HG03469 (cell line): ENCODE data around the gene CHD9.
"Not testable (repeated sequence)": the region's sequence is repeated elsewhere in the genome, so short reads cannot be mapped to it uniquely, and the experiment has no call there.

ENCODE experiments used
- ATAC-seq: cut with Tn5 transposase; IDR thresholded peaks from one replicate; pipeline ENCODE4 v1.9.1; 2021; ENCODE audit warnings: mild to moderate bottlenecking, moderate library complexity, moderate number of reproducible peaks; ENCODE audit not compliant: unreplicated experiment

The CHD9 gene

DNA sequence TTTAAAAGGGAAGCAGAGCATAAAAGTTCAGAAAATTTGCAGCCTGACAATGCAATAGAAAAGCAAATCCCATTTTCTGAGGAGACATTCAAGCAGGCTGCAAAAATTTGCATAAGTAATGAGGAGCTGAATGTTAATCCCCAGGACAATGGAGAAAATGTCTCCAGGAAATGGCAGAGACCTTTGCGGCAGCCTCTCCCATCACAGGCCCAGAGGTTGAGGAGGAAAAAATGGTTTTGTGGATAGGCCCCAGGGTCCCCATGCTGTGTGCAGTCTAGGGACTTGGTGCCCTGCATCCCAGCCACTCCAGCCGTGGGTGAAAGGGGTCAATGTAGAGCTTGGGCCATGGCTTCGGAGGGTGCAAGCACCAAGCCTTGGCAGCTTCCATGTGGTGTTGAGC is 19.5 kb downstream of the CHD9 start:
- ATAC-seq = not testable (repeated sequence)

DNA sequence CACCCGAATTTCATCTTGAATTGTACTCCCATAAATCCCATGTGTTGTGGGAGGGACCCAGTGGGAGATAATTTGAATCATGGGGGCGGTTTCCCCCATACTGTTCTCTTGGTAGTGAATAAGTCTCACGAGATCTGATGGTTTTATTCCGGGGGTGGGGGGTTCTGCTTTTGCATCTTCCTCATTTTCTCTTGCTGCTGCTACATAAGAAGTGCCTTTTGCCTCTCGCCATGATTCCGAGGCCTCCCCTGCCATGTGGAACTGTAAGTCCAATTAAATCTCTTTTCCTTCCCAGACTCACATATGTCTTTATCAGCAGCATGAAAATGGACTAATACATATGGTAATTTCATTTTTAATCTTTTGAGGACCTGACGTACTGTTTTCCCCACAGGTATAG is 20.7 kb downstream of the CHD9 start:
- ATAC-seq = not testable (repeated sequence)

DNA sequence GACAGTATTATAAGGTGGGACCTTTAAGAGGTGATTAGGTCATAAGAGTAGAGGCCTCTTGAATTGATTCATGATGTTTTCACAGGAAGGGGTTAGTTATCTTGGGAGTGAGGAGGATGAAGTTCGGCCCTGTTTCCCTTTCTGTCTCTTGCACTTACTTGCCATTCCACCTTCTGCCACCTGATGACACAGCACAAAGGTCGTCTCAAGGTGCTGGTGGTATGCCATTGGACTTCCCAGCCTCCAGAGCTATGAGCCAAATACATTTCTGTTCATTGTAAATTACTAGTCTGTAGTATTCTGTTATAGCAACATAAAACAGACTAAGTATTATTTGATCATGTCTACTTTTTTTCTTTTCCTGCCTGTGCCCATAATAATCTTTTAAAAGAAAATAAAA is 23.5 kb downstream of the CHD9 start:
- no peak for ATAC-seq

DNA sequence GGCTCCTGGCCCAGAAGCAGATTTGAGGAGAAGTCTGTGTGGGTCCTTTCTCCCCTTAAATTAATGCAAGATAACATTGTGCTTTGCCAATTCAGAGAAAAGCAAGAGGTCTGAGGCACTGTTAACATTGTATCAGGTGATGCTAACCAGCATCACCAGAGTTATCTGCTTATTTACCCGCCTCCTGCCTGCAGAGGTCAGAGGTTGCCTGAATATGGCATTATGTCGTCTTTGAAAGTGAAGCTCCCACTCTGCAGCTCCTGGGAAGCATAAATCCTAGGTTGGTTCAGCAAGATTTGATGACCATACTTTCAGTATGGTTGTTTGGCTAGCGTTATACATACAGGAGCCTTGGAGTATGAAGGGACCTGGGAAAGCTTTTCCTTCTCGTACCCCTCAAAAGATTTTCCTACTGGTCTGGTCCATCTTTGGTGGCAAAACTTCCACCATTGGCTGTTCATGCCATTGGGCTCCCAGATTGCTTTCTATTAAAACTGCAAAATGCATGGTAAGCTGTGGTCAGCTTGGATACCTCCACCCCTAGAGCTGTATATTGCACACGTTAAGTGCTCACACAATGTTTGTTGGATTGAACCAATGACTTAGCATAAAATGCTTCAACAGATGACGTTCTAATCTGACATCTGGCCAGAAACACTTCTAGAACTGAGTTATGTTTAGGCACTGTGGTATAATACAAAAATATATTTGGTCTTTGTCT is 24.1 kb downstream of the CHD9 start:
- ATAC-seq = no peak

DNA sequence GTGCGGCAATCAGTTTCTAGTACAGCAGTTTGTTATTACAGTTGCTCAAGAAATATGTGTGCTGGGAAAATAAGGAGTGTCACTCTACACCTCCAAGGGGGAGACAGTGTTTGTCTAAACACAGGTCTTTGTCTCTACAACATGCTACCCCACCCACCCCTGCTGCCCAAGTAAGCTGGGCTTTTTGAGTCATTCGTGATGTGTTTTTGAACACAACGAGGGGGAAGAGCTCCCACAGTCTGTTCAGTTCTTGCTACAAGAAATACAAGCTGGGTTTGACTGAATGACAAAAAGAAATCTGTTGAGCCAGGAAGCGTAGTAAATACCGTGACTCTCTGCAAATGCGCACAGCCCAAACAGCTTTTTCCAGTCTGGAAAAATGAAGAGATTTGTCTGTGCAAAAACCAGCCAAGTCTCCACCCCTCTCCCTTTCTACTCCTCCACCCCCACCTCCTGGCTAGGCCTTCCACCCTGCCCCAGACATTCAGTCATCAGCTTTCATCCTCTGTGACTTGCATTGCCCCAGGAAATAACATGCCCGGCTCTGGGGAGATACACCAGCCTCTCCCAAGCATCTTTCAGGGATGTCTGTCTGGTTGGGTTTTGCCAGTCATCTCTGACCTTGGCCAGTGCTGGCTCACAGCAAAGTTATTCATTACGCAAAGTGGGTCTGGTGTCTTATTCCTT is 25.7 kb downstream of the CHD9 start:
- no peak for ATAC-seq

DNA sequence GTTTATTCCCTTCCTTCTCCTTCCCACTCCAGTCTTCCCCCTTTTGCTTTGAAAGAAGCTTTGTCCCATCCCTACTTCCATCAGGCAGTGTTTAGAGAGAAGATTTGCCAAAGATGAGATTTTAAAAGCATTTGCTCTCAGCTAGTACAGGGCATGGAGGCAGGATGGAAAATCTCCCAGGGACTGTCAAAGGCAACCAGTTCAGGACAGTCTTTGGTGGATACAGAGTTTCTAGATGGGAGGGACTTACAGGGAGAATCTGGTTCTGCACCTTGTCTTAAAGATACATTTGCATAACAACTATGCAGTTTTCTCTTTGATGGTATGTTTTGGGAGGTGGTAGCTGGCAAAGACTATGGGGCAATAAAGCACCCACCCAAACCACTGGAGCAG is 26.2 kb downstream of the CHD9 start:
- ATAC-seq = no peak

DNA sequence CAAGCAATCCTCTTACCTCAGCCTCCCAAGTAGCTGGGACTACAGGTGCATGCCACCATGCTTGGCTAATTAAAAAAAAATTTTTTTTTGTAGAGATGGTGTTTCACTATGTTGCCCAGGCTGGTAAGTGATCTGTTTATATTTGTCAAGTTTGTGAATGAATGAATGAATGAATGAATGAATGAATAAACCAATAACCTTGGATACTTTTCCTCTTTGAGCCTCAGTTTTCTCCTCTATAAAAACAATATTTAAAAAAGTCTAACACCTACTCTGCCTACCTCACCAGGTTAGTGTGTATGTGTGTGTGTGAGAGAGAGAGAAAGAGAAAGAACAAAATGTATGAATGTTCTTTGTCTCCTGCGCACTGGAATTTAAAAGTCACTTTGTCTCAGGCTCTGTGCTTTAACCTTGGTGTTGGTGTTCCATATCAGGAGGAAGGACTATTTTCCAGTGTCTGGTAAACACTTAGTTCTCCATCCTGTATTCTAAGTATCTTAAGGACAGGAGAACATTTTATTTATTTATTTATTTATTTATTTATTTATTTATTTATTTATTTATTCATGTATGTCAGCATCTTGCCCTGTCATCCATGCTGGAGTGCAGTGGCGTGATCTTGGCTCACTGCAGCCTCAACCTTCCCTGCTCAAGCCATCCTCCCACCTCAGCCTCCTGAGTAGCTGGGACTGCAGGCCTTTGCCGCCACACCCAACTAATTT is 27.1 kb downstream of the CHD9 start:
- no peak for ATAC-seq

DNA sequence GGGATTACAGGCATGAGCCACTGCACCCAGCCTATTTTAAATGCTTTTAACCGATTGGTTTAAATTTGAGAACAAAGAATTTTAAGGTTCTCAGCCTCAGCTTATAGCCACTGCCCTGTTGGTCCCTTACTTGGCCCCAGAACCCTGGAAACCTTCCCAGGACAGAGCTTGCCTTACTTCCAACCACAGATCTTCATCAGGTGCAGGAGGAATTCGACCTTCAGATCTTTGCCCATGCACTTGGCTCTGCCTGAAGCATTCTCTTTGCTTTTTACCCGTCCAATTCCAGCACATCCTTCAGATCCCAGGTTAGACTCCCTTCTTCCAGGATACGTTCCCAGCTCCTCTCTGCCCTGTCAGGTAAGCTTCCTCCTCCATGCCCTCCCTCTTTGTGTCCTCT is 27.7 kb downstream of the CHD9 start:
- no peak for ATAC-seq

DNA sequence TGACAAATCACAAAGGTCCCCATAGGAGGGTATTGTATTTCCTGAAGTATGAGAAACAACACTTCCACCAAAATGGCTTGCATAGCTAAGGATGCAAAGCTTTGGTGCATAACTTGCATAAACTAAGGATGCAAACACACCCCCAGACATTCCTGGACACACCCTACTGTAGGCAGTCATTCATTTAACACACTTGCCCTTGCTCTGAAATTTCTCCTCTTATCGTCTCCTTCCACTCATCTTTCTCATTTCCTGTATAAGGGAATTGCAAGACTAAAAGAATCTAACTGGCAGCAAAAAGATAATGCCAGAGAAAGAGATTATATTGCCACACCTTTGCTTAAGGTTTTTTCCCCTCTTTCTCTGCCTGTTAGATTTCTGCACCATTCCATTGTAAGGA is 28.3 kb downstream of the CHD9 start:
- ATAC-seq = no peak

DNA sequence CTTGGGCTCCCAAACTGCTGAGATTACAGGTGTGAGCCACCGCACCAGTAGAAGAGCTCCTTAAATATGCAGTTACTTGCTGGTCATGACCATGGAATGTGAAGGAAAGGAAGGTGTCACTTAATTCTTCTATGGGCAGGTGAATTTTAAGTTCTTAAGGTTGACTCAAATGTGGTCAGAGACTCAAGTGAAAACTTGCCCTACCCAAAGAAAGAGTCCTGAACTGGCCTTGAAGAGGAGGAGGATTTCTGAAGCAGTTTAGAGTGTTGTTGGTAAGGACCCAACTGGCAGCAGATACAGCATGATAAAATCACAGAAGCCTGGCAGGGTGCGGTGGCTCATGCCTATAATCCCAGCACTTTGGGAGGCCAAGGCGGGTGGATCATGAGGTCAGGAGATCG is 29.4 kb downstream of the CHD9 start:
- no peak for ATAC-seq

DNA sequence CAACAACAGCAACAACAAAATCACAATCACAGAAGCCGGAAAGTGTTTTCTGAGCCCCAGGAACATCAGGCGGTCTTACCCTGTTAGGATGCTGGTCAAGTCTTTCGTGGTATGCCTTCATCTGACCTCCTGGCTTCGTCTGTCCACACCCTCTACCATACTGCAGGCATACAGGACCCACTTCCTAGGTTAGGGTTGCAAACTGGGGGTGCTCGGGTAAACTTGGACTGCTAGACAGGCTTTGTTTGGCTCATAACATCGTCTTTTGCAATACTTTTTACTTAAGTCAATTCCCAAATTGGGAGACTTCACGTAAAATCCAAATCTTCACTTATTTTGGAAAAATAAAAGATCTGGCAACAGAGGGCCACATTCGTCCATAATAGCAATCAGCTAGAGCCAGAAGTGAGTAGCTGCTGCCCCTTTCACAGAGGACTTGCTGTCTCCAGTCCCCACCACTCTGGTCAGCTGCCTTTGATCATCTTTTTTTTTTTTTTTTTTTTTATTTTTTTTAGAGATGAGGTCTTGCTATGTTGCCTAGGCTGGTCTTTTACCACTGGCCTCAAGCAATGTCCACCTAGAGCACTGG is 30.0 kb downstream of the CHD9 start:
- no peak for ATAC-seq

DNA sequence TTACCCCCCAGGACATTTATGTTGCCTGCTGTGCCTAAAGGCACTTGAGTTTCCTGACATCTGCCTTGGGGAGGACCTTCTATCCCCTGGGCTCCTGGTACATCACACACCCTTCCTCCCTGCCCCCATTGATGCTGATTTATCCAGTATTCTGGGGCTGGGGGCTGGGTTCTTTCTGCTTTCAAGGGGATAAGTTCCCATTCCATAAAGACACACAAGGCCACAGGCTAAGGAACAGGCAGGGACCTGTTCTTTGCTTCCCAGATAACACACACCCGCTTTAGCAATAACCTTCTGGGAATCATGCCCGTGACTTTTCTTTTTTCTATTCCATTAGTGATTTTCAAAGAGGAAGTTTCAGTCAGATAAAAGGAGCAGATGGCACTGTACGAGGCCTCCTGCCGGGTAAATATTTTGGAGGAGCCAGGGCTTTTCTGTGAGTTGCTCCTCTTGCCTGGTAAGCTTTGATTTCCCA is 30.6 kb downstream of the CHD9 start:
- no peak for ATAC-seq

DNA sequence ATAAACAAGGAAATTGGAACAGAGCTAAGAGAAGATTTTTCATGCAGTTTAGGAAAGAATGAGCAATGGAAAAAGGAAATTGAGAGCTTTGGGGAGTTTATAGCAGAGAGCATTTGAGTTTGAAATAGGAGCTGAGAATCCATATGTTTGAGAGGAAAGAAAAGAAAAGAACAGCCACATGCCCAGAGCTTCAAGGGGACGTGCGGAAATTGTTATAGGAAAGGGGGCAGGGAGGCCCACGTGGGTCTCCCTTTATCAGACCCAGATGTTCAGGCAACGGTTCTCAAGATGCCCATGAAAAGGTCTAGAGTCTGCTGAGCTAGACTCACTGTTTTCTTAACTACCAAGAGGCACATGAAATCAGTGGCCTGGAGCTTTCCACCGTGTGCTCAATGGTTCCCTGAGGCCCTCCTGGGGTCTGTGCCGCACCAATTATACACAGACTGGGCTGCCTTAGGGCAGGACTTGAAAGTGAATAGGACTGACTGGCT is 31.2 kb downstream of the CHD9 start:
- ATAC-seq = no peak

DNA sequence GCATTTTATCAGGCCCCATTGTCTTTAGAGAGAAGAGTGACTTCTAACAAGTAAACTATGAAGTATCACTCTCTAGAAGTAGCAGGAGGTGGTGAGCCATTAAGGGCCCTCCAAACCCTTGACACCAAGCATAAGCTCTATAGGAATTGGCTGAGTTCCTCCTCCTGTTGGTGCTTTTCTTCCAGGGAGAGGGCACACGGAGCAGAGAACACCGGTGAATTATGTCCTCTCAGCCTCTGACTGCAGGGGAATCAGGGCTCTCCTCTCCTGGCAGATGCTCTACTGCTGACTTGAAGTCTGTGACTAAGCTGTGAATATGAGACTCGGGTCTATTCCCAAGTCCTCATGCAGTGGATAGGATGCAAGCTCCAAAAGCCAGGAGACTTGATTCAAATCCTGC is 32.3 kb downstream of the CHD9 start:
- ATAC-seq = no peak

DNA sequence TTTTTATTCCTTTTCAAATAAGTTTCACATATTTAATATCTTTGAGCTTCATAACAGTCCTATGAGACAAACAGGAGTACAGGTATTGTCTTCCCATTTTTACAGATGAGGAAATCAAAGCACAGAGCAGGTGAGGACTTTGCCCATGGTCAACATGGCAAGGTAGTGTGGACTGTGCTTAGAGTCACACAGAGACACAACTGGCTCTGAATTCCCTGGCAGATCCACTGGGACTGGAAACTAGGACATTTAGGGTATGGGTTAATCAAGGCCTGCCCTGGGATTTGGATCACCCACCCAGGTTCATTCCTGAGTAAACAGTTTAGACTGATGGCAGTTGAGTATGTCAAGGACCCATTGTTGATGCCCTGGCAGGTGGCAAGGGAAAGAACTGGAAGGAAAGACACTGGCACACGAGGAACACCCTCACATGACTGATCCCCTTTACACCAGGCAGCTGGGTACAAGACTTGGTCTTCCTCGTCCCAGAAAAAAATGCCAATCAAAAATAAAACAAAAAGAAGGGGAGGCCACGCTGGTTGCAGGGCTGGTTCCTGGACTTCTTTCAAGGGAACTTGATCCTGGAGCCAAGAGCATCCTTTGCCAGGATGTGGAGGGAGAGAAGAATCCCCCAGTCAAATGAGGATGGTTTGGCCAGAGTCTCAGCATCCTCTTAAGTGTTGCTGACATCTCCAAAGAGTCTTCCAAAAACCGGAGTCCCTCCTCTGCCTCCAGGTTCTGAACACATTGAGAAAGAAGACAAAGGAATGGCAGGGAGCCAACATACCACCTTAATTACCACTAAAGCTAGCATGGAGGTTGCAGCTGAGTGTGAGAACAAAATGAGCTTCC is 34.9 kb downstream of the CHD9 start:
- ATAC-seq = no peak

DNA sequence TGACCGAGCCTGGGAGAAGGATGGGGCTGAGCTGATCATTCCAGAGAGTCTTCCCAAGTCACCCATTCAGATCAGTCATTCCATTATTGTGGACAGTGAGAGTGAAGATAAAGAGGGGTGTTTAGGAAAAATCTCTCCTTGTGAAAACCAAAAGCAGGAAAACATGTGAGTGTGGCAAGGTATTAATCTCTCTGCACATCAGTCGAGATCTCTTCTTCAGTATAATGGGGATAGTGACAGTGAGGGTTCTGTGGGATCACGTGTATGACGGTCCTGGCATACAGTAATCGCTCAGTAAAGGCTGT is 35.4 kb downstream of the CHD9 start:
- no peak for ATAC-seq

DNA sequence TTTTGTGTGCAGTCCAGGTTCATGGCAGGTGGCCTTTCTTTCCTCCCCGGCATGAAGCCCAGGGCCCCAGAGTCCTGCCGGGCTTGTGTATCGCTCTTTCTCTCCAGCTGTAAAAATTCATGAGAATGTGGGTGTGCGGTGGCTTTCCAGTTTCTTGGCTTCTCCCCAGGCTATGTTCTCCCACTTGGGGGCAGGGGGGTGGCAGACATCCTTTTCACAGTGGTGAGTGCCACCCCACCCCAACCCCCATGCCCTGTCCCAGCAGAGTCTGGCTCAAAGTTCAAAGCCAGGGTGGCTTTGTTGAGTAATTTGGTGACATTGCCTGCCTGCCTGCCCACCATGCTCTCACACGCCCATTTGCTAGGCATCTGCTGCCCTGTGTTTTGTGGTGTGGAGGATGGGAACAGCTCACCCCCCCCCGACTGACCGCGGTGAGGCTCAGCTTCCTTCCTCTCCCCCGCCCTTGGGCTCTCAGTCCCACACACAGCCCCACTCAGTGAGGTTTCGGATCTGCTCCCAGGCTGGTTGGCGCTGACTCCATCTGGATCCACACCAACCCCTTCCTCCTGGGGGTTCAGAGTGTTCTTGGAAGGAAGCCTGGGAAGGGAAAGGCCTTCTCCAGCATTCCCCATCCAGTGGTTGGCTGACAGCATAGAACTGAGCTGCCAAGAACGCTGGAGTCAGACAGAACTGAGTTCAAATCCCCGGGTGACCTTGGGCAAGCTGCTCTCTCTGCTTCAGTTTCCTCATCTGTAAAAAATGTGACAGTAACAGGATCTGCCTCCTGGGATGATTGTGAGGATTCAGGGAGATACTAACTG is 36.0 kb downstream of the CHD9 start:
- ATAC-seq = no peak

DNA sequence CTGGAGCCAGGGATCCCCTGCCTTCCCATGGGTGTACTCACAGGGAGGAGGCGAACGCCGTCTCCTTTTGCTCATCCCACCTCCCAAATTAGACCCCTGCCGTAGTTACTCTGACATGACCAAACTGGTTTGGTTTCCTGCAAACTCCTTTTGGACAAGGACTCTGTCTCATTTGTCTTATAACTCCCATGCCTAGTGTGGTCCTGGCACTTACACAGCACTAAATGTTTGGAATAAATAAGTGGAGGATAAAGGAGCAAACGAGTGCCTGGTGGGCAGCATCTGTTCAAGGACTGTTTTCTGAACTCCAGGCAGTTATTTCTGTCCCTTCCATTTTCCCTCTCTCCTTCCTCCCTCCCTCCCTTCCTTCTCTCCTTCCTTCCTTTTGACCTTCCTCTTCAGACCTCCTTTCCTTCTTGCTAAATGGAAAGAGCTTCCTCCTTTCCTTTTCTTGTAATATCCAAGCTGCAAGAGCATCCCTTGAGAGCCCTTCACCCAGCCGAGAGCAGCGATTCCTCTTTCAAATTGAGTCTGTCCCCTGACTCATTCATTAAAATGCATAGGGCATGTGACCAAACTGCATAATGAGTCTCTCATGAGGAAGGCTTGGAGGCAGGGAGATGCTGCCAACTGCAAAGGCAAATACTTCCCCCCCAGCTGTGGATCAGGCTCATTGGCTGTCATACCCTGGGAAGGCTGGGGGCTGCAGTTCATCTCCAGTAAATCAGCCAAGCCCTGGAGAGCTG is 36.8 kb downstream of the CHD9 start:
- peak; percentile 54 for ATAC-seq

DNA sequence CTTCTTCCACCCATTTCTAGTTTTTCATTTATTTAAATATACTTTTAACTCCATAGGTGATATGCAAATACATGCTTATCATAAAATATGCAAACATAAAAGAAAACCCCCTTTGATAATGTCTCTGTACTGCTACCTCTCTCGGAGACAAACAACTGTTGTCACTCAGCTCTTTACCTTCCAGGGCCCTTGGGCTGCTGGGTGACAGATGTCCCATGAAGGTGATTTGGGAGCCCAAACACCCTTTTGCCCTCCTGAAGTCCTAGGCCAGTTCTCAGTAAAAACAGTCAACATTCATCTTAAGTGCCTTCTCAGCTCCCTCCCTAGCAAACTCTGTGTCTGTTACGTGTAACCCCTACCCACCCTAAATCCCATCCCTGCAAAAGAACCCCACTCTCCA is 37.5 kb downstream of the CHD9 start:
- no peak for ATAC-seq
